GM23338 (cell line): ENCODE measurements around the gene TENT5D.

Source experiments
- CREB1 ChIP-seq: fragments of 250-450 bp; sonication (Bioruptor Pico); IDR thresholded peaks from 2 replicates; pipeline ENCODE4 v1.5.0; 2020; ENCODE audit warnings: low read depth, mild to moderate bottlenecking, moderate library complexity
- EZH2phosphoT487 ChIP-seq: fragments of 200-600 bp; sonication (generic); IDR thresholded peaks from one replicate; pipeline ENCODE4 v1.8.1; 2018; ENCODE audit warnings: antibody characterized with exemption; ENCODE audit not compliant: unreplicated experiment
- REST ChIP-seq: IDR thresholded peaks from one replicate; pipeline ENCODE4 v1.6.1; 2018; ENCODE audit warnings: antibody characterized with exemption; ENCODE audit not compliant: unreplicated experiment
- ZNF331 ChIP-seq: fragments of 250-450 bp; sonication (Bioruptor Pico); IDR thresholded peaks from 2 replicates; pipeline ENCODE4 v1.5.0; 2020; ENCODE audit warnings: low read depth, mild to moderate bottlenecking, moderate library complexity
- TF ChIP-seq, protein P1 (sequence below), 2 experiments: fragments of 200-600 bp in 1 of 2; sonication (generic) in 1 of 2; conservative IDR thresholded peaks; 2 replicates each; pipeline versions ENCODE4 v1.5.1 to v1.6.1; 2016 to 2017; ENCODE audit warnings: antibody characterized with exemption in 2 of 2, low read depth in 2 of 2, mild to moderate bottlenecking in 2 of 2, moderate library complexity in 1 of 2

- no peak for TF ChIP-seq REST
- TF ChIP-seq, protein P1, sequence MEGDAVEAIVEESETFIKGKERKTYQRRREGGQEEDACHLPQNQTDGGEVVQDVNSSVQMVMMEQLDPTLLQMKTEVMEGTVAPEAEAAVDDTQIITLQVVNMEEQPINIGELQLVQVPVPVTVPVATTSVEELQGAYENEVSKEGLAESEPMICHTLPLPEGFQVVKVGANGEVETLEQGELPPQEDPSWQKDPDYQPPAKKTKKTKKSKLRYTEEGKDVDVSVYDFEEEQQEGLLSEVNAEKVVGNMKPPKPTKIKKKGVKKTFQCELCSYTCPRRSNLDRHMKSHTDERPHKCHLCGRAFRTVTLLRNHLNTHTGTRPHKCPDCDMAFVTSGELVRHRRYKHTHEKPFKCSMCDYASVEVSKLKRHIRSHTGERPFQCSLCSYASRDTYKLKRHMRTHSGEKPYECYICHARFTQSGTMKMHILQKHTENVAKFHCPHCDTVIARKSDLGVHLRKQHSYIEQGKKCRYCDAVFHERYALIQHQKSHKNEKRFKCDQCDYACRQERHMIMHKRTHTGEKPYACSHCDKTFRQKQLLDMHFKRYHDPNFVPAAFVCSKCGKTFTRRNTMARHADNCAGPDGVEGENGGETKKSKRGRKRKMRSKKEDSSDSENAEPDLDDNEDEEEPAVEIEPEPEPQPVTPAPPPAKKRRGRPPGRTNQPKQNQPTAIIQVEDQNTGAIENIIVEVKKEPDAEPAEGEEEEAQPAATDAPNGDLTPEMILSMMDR (conservative IDR thresholded peaks at IDR 0.05; ENCODE audit: low read depth in 2 of 2) = no peak
- no peak for TF ChIP-seq EZH2phosphoT487
- TF ChIP-seq CREB1 = no peak
- no peak for TF ChIP-seq ZNF331 (CRISPR knock-in tag)
These were observed 11.2 kb downstream of the TENT5D start for GRCh38 chrX:80431505-80431832.
